DMS153 (cell line): ENCODE data around the gene FMNL3.

Experiments
- DNase-seq: peaks from one replicate; lab custom pipeline; 2025; lab: John Stamatoyannopoulos, UW

Gene FMNL3

GRCh38 chr12:49588721-49589516, 118.3 kb downstream of the FMNL3 start:
- no peak for DNase-seq

- no peak for DNase-seq
Observed at GRCh38 chr12:49588281-49588680, 118.9 kb downstream of the FMNL3 start.

GRCh38 chr12:49587174-49587908, 119.9 kb downstream of the FMNL3 start:
- DNase-seq = no peak
